Aorta (tissue), 5 donors: ENCODE measurements around the gene LACC1. TPM values are rescaled to one million over a fixed set of nuclear protein-coding genes. Genes with fewer than 3 reads are reported as not detected.

Experiments used
- ATAC-seq: fragments of 200-7000 bp; cut with Tn5 transposase; one replicate; pipeline ENCODE4 v1.9.1; 2022; ENCODE audit warnings: moderate library complexity; ENCODE audit not compliant: low FRiP score
- DNase-seq, 2 donors: peaks; one replicate each; pipeline ENCODE4 v3.0.0-alpha.2; 2020
- H3K27ac ChIP-seq, 2 donors: one replicate each; pipeline ENCODE4 v1.5.1; 2013; ENCODE audit warnings: low read length in 2 of 2, mild to moderate bottlenecking in 2 of 2, moderate library complexity in 2 of 2, control low read depth in 1 of 2, inconsistent platforms in 1 of 2, low read depth in 1 of 2
- H3K27me3 ChIP-seq, 2 donors: one replicate each; pipeline ENCODE4 v1.6.1; 2013; ENCODE audit warnings: control low read depth in 1 of 2, low read length in 1 of 2, mild to moderate bottlenecking in 1 of 2, moderate library complexity in 1 of 2; ENCODE audit not compliant: insufficient read depth in 2 of 2, control insufficient read depth in 1 of 2
- H3K36me3 ChIP-seq, 2 donors: one replicate each; pipeline ENCODE4 v1.6.1; 2013; ENCODE audit warnings: control low read depth in 1 of 2, low read length in 1 of 2, mild to moderate bottlenecking in 1 of 2; ENCODE audit not compliant: insufficient read depth in 2 of 2, control insufficient read depth in 1 of 2
- H3K4me1 ChIP-seq, 2 donors: one replicate each; pipeline ENCODE4 v1.6.1; 2013; ENCODE audit warnings: low read length in 2 of 2, control low read depth in 1 of 2, mild to moderate bottlenecking in 1 of 2, moderate library complexity in 1 of 2; ENCODE audit not compliant: insufficient read depth in 2 of 2, control insufficient read depth in 1 of 2
- H3K4me3 ChIP-seq, 2 donors: one replicate each; pipeline ENCODE4 v1.5.1; 2013; ENCODE audit warnings: low read length in 2 of 2, control low read depth in 1 of 2, mild to moderate bottlenecking in 1 of 2
- H3K9me3 ChIP-seq: one replicate; pipeline ENCODE4 v1.6.1; 2013; ENCODE audit warnings: mild to moderate bottlenecking, low read length; ENCODE audit not compliant: control insufficient read depth
- WGBS, 2 donors: extraction: QIAGEN DNeasy Blood & Tissue Kit; methylation state at CpG; one replicate each; pipeline ENCODE4 v1.1.7; 2013; 5-methylcytosine and 5-hydroxymethylcytosine counted together
- intact Hi-C, 2 donors: fragments of 100-400 bp; cut with DNase I; formaldehyde crosslinking; loops; one replicate each; pipeline versions ENCODE4 v1.14.2 to v1.15.0; 2022
- long read RNA-seq, 2 donors: library from polyadenylated mRNA; unstranded; transcript quantifications; one replicate each; pipeline ENCODE4 v2.0.0, GENCODE V29; 2020 to 2021
- polyA plus RNA-seq, 2 donors: library from polyadenylated mRNA; stranded (reverse); fragments of 200-250 nt; gene quantifications; one replicate each; pipeline ENCODE4 v1.2.3, GENCODE V29; 2013
- total RNA-seq, 2 donors: library from RNA; stranded (reverse); fragmentation: NEBNext Ultra II Directional; extraction: Animal tissue kit (Norgen Biotek cat#: 25700); gene quantifications; one replicate each; pipeline ENCODE4 v1.2.1, GENCODE V29; 2021
- donor health status: healthy with polysubstance abuse.
- donor health status: Bipolar disorder and iron deficiency.
- donor health status: DM: no; HTN: no; CAD: no.
- donor health status: DM: no; HTN: no; CAD: no.
- donor health status: DM: yes; HTN: yes; CAD: no.

LACC1 gene
- total RNA-seq (1 to 10 TPM; 8.2 to 9.4 TPM), polyA plus RNA-seq (10 to 100 TPM in 1 of 2 donors, 1 to 10 TPM in 1; 5.3 to 12.3 TPM)
- long read RNA-seq, donor 1, full-length matches to known transcripts: 10 of 17 reads
- long read RNA-seq, donor 1, partial matches to known transcripts: 3 of 17 reads
- long read RNA-seq, donor 1, other reads (novel, unspliced or antisense): 4 of 17 reads
- long read RNA-seq, donor 2, full-length matches to known transcripts: 1 of 3 reads
- long read RNA-seq, donor 2, partial matches to known transcripts: 0 of 3 reads
- long read RNA-seq, donor 2, other reads (novel, unspliced or antisense): 2 of 3 reads

DNA sequence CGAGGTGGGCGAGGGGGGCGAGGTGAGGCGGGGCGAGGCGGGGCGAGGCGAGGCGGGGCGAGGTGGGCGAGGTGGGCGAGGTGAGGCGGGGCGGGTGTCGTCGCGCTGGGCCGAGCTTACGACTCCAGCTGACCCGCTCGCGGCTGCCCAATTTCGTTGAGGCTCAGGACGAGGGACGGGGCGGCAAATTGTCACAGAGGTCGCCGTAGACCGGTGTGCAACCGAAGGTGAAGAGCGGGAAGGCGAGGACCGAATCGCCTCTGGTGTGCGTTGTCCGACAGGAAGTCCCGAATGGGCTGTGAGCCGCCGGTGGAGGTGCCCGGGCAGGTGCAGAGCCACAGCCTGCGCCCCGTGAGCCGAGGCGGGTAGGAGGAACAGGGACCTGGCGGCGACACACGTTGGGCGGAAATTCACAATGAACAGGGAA, at the start of gene LACC1:
TSS of gene LACC1 (plus strand) at position 150 of the 427 bp plus-strand sequence. CDS start 1,082 bp downstream, outside the sequence.
- no peaks in the 10 kb centered on the region for H3K27me3 ChIP-seq
- no peaks in the 10 kb centered on the region for H3K9me3 ChIP-seq
- peak; percentile 85 for ATAC-seq
- no peaks in the 10 kb centered on the region for H3K36me3 ChIP-seq
- peak within 1 kb of the TSS; percentile 34 to 61 for H3K27ac ChIP-seq
- H3K4me3 ChIP-seq: peak within 1 kb of the TSS; percentile 42 to 43
- peaks cover 0 to 5% of the 10 kb centered on the region in 2 donors for H3K4me1 ChIP-seq
- 1 to 2% methylated on average over 36 to 48 of the region's 48 CpGs for WGBS, 2 donors
- intact Hi-C loops: loop anchor here in 1 of 2 donors (10.0 kb wide), 1 partner anchor 795 kb away; no protein-coding TSS in a partner anchor
- DNase-seq: no peak

- H3K9me3 ChIP-seq: no peaks in the 10 kb centered on the region
- intact Hi-C loops: no loop called here
- no peak overlapping the region for H3K27ac ChIP-seq
- H3K4me3 ChIP-seq: no peak overlapping the region
- no peaks in the 10 kb centered on the region for H3K36me3 ChIP-seq
- DNase-seq (no peak), ATAC-seq (peak; percentile 52)
- 29 to 39% methylated on average over 5 of the region's 5 CpGs for WGBS, 2 donors
- H3K4me1 ChIP-seq: no peaks in the 10 kb centered on the region
- no peaks in the 10 kb centered on the region for H3K27me3 ChIP-seq
Measured at GRCh38 chr13:43830497-43830881, 49.2 kb upstream of the LACC1 start.

DNA sequence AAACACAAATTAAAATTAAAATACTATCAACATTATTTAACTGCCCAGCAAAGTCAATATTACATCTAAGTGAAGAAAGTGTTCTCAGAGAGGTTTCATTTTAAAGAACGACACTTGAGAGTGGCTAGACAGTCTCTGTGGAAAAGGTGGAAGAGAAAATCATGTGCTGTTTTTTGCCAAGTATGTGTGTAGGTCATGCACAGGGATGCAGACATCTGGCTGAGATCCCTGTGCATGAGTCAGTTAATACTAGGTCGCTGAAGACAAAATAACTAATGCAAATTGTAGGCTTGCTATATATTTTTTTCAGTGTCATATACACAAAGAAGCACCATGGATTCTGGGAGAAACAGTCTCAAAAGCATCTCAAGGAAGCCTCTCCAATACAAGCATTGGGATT, 48.6 kb upstream of the LACC1 start:
- Histone ChIP-seq H3K36me3 (no peaks in the 10 kb centered on the region), H3K9me3 (no peaks in the 10 kb centered on the region), H3K27ac (no peak overlapping the region), H3K27me3 (no peaks in the 10 kb centered on the region), H3K4me3 (no peak overlapping the region), H3K4me1 (no peaks in the 10 kb centered on the region)
- no peak for ATAC-seq
- no peak for DNase-seq
- intact Hi-C loops: no loop called here
- WGBS, 2 donors: 26 to 34% methylated on average over 2 of the region's 2 CpGs

- no peak overlapping the region for H3K27ac ChIP-seq
- intact Hi-C loops: no loop called here
- 93 to 95% methylated on average over 2 of the region's 2 CpGs for WGBS, 2 donors
- no peak for ATAC-seq
- H3K27me3 ChIP-seq: no peaks in the 10 kb centered on the region
- no peaks in the 10 kb centered on the region for H3K4me1 ChIP-seq
- H3K9me3 ChIP-seq: no peaks in the 10 kb centered on the region
- H3K4me3 ChIP-seq: no peak overlapping the region
- no peaks in the 10 kb centered on the region for H3K36me3 ChIP-seq
- DNase-seq: no peak
Measured at GRCh38 chr13:43835701-43836100, 44.0 kb upstream of the LACC1 start.

- ATAC-seq (no peak), DNase-seq (no peak)
- no peak overlapping the region for H3K27ac ChIP-seq
- intact Hi-C loops: no loop called here
- H3K4me1 ChIP-seq: no peaks in the 10 kb centered on the region
- H3K27me3 ChIP-seq: no peaks in the 10 kb centered on the region
- H3K36me3 ChIP-seq: no peaks in the 10 kb centered on the region
- 79 to 81% methylated on average over 4 of the region's 4 CpGs for WGBS, 2 donors
- H3K9me3 ChIP-seq: no peaks in the 10 kb centered on the region
- no peak overlapping the region for H3K4me3 ChIP-seq
Measured at GRCh38 chr13:43838909-43839308, 40.8 kb upstream of the LACC1 start.

DNA sequence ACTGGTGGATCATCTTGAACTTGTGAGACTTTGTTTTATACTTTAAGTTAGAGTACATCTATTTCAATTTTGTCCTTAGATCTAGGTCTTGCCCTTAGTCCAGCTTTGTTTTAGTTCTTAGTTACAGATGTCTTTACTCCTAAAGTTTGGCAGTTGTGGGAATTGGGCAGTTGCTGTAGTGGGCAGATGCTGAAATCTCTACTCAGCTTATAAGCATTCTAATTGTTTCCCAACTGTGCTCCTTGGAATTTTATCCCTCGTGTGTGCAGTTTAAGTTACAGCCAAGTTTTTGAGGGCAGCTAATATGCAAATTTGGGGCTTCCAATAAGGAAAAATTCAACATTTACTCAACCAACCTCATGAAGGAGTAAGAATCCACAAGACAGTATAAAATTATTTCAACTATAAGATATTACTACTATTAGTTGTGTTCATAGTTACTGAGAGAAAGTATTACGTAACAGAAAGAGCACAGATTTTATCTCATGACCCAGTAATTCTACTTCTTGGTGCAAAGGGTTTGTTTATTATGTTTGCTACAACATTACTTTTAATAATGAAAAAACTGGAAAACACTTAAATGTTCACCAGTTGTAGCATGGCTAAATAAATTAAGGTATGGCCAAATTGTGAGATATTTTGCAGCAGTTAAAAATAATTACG, 33.1 kb upstream of the LACC1 start:
- H3K27ac ChIP-seq: no peak overlapping the region
- H3K4me1 ChIP-seq: peaks cover 0 to 2% of the 10 kb centered on the region in 2 donors
- intact Hi-C loops: no loop called here
- ATAC-seq (no peak), DNase-seq (no peak)
- H3K4me3 ChIP-seq: no peak overlapping the region
- 77 to 83% methylated on average over 3 of the region's 3 CpGs for WGBS, 2 donors
- peaks cover 4% of the 10 kb centered on the region for H3K9me3 ChIP-seq
- H3K27me3 ChIP-seq: no peaks in the 10 kb centered on the region
- no peaks in the 10 kb centered on the region for H3K36me3 ChIP-seq

DNA sequence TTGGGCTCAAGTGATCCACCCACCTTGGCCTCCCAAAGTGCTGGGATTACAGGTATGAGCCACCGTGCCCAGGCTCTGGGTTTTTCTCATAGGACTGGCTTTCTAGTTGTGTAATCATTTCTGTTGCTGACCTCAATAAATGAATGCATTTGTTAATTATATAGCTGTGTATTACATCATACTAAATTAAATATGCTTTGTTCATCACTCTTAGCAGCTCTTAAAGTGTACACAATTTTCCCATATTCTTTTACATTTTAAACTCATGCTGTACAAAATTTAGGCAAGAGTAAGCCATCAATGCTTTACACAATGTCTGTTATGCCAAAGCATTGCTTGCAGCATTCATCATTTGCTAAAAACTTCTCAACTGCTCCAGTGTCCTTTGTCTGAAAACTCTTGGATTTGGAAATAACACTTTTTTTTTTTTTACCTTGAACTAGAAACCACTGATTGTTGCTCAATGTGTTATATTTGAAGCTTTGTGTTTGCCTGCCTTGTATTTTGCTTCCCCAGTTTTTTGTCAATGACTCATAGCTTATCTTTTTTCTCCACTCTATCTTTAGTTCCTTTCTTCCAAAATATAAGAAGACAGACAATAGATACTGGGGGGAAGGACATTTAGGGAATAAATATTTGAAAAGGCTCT, 31.6 kb upstream of the LACC1 start:
- Histone ChIP-seq H3K9me3 (peaks cover 4% of the 10 kb centered on the region), H3K27me3 (no peaks in the 10 kb centered on the region), H3K27ac (peak overlapping the region in 1 of 2 donors; percentile 54), H3K36me3 (no peaks in the 10 kb centered on the region), H3K4me3 (no peak overlapping the region), H3K4me1 (peaks cover 0 to 2% of the 10 kb centered on the region in 2 donors)
- intact Hi-C loops: no loop called here
- no peak for ATAC-seq
- no peak for DNase-seq
- WGBS, 2 donors: 77 to 80% methylated on average over 1 of the region's 1 CpG

DNA sequence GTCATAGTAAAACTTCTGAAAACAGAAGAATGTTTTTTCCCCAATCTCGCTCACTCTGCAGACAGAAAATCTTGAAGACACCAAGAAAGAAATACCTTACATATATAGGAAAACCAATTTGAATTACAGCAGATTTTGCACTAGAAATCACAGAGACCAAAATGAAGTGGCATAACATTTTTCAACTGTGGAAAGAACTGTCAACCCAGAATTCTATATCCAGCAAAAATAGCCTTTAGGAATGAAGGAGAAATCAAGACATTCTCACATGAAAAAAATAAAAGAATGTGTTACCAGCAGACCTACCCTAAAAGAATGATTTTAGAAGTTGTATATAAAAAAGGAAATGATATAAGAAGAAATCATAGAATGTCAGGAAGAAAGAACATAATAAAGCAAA, 28.8 kb upstream of the LACC1 start:
- H3K4me1 ChIP-seq: peaks cover 0 to 2% of the 10 kb centered on the region in 2 donors
- H3K4me3 ChIP-seq: no peak overlapping the region
- WGBS, 2 donors: 97 to 100% methylated on average over 1 of the region's 1 CpG
- no peak for DNase-seq
- intact Hi-C loops: no loop called here
- H3K36me3 ChIP-seq: no peaks in the 10 kb centered on the region
- no peak overlapping the region for H3K27ac ChIP-seq
- ATAC-seq: no peak
- peaks cover 4% of the 10 kb centered on the region for H3K9me3 ChIP-seq
- no peaks in the 10 kb centered on the region for H3K27me3 ChIP-seq
